ENCODE results near the gene ANKRD36C. TPM values are rescaled to one million over a fixed set of nuclear protein-coding genes. Genes with fewer than 3 reads are reported as not detected.
A peak's percentile ranks its signal among the peaks of the same experiment; 100 is the strongest.
"Not testable (repeated sequence)": the region's sequence is repeated elsewhere in the genome, so short reads cannot be mapped to it uniquely, and the experiment has no call there.

The ANKRD36C gene
- 100 to 1,000 TPM in 1 of 2 donors, 10 to 100 TPM in 1; 18.9 to 137 TPM for total RNA-seq

- not testable (repeated sequence) for H3K27me3 ChIP-seq (replicated peaks; ENCODE audit: insufficient read depth); H3K36me3 ChIP-seq; H3K9me3 ChIP-seq; H3K4me1 ChIP-seq (replicated peaks)
- WGBS, result under 1% methylated on average over 27 of the region's 56 CpGs
- H3K27ac ChIP-seq, result peak within 1 kb of the TSS; percentile 84
- peak within 1 kb of the TSS; percentile 48 to 49 for H3K4me3 ChIP-seq
- intact Hi-C loops (cut with DNase I), result loop anchor here (2.0 kb wide), 1 partner anchor 125 kb away; the partner anchor contains the start of gene ADRA2B
- TF ChIP-seq POLR2A (IDR thresholded peaks at IDR 0.05), result peak; percentile 36
- DNase-seq (ENCODE audit: low spot score), result peak; percentile 27
These were observed at the start of gene ANKRD36C for GRCh38 chr2:95991351-95992094. TSS of gene ANKRD36C (minus strand) at chr2:95991824. CDS start at chr2:95991708, 116 bp downstream.

GRCh38 chr2:96035554-96035953, 43.9 kb upstream of the ANKRD36C start:
- H3K4me1 ChIP-seq (replicated peaks); H3K27me3 ChIP-seq (replicated peaks; ENCODE audit: insufficient read depth); H3K9me3 ChIP-seq; H3K4me3 ChIP-seq; DNase-seq (ENCODE audit: low spot score); H3K27ac ChIP-seq; H3K36me3 ChIP-seq; intact Hi-C loops (cut with DNase I): not testable (repeated sequence)
- no CpG with 5 or more reads among the region's 14 CpGs for WGBS

GRCh38 chr2:96034792-96035191, 43.2 kb upstream of the ANKRD36C start, which contains the start of gene GPAT2:
TSS of gene GPAT2 (minus strand) at chr2:96034916. CDS start at chr2:96032359, 2,557 bp downstream.
- H3K4me1 ChIP-seq (replicated peaks); H3K27ac ChIP-seq; H3K4me3 ChIP-seq; H3K27me3 ChIP-seq (replicated peaks; ENCODE audit: insufficient read depth); intact Hi-C loops (cut with DNase I); DNase-seq (ENCODE audit: low spot score); H3K36me3 ChIP-seq; H3K9me3 ChIP-seq: not testable (repeated sequence)
- no CpG with 5 or more reads among the region's 34 CpGs for WGBS

GRCh38 chr2:96033997-96034396, 42.4 kb upstream of the ANKRD36C start:
- H3K4me3 ChIP-seq; H3K27me3 ChIP-seq (replicated peaks; ENCODE audit: insufficient read depth); H3K9me3 ChIP-seq; H3K4me1 ChIP-seq (replicated peaks); H3K27ac ChIP-seq; H3K36me3 ChIP-seq; DNase-seq (ENCODE audit: low spot score); intact Hi-C loops (cut with DNase I): not testable (repeated sequence)
- WGBS, result 10% methylated on average over 1 of the region's 9 CpGs

GRCh38 chr2:96027725-96028325, 36.2 kb upstream of the ANKRD36C start:
- DNase-seq (ENCODE audit: low spot score); H3K36me3 ChIP-seq; H3K4me3 ChIP-seq; H3K27ac ChIP-seq; intact Hi-C loops (cut with DNase I); H3K27me3 ChIP-seq (replicated peaks; ENCODE audit: insufficient read depth); H3K4me1 ChIP-seq (replicated peaks); H3K9me3 ChIP-seq: not testable (repeated sequence)
- WGBS, result no CpG with 5 or more reads among the region's 16 CpGs

GRCh38 chr2:96025755-96026154, 34.1 kb upstream of the ANKRD36C start:
- H3K4me3 ChIP-seq; H3K27ac ChIP-seq; H3K4me1 ChIP-seq (replicated peaks); intact Hi-C loops (cut with DNase I); H3K27me3 ChIP-seq (replicated peaks; ENCODE audit: insufficient read depth); H3K9me3 ChIP-seq; DNase-seq (ENCODE audit: low spot score); H3K36me3 ChIP-seq: not testable (repeated sequence)
- WGBS, result 100% methylated on average over 2 of the region's 6 CpGs

- Histone ChIP-seq H3K4me1 (replicated peaks) (no peaks in the 10 kb centered on the region), H3K9me3 (no peaks in the 10 kb centered on the region), H3K27me3 (replicated peaks; ENCODE audit: insufficient read depth) (no peaks in the 10 kb centered on the region), H3K4me3 (no peak overlapping the region), H3K27ac (no peak overlapping the region), H3K36me3 (no peaks in the 10 kb centered on the region)
- WGBS, result 90% methylated on average over 4 of the region's 4 CpGs
- no peak for TF ChIP-seq POLR2A (IDR thresholded peaks at IDR 0.05)
- TF ChIP-seq POLR2AphosphoS5 (IDR thresholded peaks at IDR 0.05), result no peak
- TF ChIP-seq CTCF (IDR thresholded peaks at IDR 0.05), result no peak
- DNase-seq (ENCODE audit: low spot score), result no peak
- intact Hi-C loops (cut with DNase I), result no loop called here
These were observed 33.5 kb upstream of the ANKRD36C start for GRCh38 chr2:96025194-96025492.
